Measurements from ENCODE around the gene SUPT3H. TPM values are rescaled to one million over a fixed set of nuclear protein-coding genes. Genes with fewer than 3 reads are reported as not detected.

SUPT3H gene
- total and polyA plus RNA-seq, 2 donors from 2014 or later: 10.1 to 12.5 TPM

GRCh38 chr6:44921798-44922197 lies 455.9 kb downstream of the SUPT3H start:
- Histone ChIP-seq H3K9ac (ENCODE audit: low read length in 3 of 3) (no peak overlapping the region), H3K9me3 (ENCODE audit: control insufficient read depth in 2 of 3, insufficient read depth in 1 of 3, low read length in 3 of 3) (no peaks in the 10 kb centered on the region), H3K36me3 (ENCODE audit: control insufficient read depth in 2 of 3, insufficient read depth in 3 of 3, low read length in 3 of 3) (no peaks in the 10 kb centered on the region), H3K27me3 (ENCODE audit: control insufficient read depth, insufficient read depth, low read length) (no peaks in the 10 kb centered on the region), H3K4me1 (ENCODE audit: control insufficient read depth in 2 of 3, insufficient read depth in 2 of 3, low read depth in 1 of 3, low read length in 3 of 3) (no peaks in the 10 kb centered on the region), H3K4me3 (ENCODE audit: low read length in 3 of 3) (no peak overlapping the region), H3K27ac (ENCODE audit: low read depth in 2 of 2, low read length in 2 of 2) (no peak overlapping the region)
- DNase-seq: no peak
- no peak for TF ChIP-seq CTCF (IDR thresholded peaks at IDR 0.05; ENCODE audit: borderline replicate concordance, extremely low read depth, insufficient read depth)
- FAIRE-seq: no peak
- intact Hi-C loops (cut with DNase I): no loop called here

GRCh38 chr6:44920952-44921491 lies 456.7 kb downstream of the SUPT3H start:
- no peak for TF ChIP-seq CTCF (IDR thresholded peaks at IDR 0.05; ENCODE audit: borderline replicate concordance, extremely low read depth, insufficient read depth)
- intact Hi-C loops (cut with DNase I): no loop called here
- H3K27ac ChIP-seq (ENCODE audit: low read depth in 2 of 2, low read length in 2 of 2): no peak overlapping the region
- no peaks in the 10 kb centered on the region for H3K27me3 ChIP-seq (ENCODE audit: control insufficient read depth, insufficient read depth, low read length)
- H3K4me3 ChIP-seq (ENCODE audit: low read length in 3 of 3): no peak overlapping the region
- H3K36me3 ChIP-seq (ENCODE audit: control insufficient read depth in 2 of 3, insufficient read depth in 3 of 3, low read length in 3 of 3): no peaks in the 10 kb centered on the region
- H3K9me3 ChIP-seq (ENCODE audit: control insufficient read depth in 2 of 3, insufficient read depth in 1 of 3, low read length in 3 of 3): no peaks in the 10 kb centered on the region
- FAIRE-seq (no peak), DNase-seq (no peak)
- no peak overlapping the region for H3K9ac ChIP-seq (ENCODE audit: low read length in 3 of 3)
- no peaks in the 10 kb centered on the region for H3K4me1 ChIP-seq (ENCODE audit: control insufficient read depth in 2 of 3, insufficient read depth in 2 of 3, low read depth in 1 of 3, low read length in 3 of 3)

GRCh38 chr6:44918671-44919296 lies 458.9 kb downstream of the SUPT3H start:
- no peak for TF ChIP-seq CTCF (IDR thresholded peaks at IDR 0.05; ENCODE audit: borderline replicate concordance, extremely low read depth, insufficient read depth)
- Histone ChIP-seq H3K27me3 (ENCODE audit: control insufficient read depth, insufficient read depth, low read length) (no peaks in the 10 kb centered on the region), H3K36me3 (ENCODE audit: control insufficient read depth in 2 of 3, insufficient read depth in 3 of 3, low read length in 3 of 3) (no peaks in the 10 kb centered on the region), H3K4me1 (ENCODE audit: control insufficient read depth in 2 of 3, insufficient read depth in 2 of 3, low read depth in 1 of 3, low read length in 3 of 3) (no peaks in the 10 kb centered on the region), H3K27ac (ENCODE audit: low read depth in 2 of 2, low read length in 2 of 2) (no peak overlapping the region), H3K9ac (ENCODE audit: low read length in 3 of 3) (no peak overlapping the region), H3K9me3 (ENCODE audit: control insufficient read depth in 2 of 3, insufficient read depth in 1 of 3, low read length in 3 of 3) (no peaks in the 10 kb centered on the region), H3K4me3 (ENCODE audit: low read length in 3 of 3) (no peak overlapping the region)
- DNase-seq (no peak), FAIRE-seq (no peak)
- intact Hi-C loops (cut with DNase I): no loop called here
